CD14-positive monocyte (primary cell): Measurements from ENCODE around the gene MAP6. TPM values are rescaled to one million over a fixed set of nuclear protein-coding genes. Genes with fewer than 3 reads are reported as not detected.
"Not testable (repeated sequence)": the region's sequence is repeated elsewhere in the genome, so short reads cannot be mapped to it uniquely, and the experiment has no call there.

Experiments used
- DNase-seq, 3 donors: peaks; one replicate each; pipeline ENCODE4 v3.0.0-alpha.2; 2011 to 2022
- H2AFZ ChIP-seq: 2 replicates; pipeline ENCODE4 v1.6.0; 2012; ENCODE audit warnings: mild to moderate bottlenecking, low read depth, low read length, inconsistent platforms; ENCODE audit not compliant: insufficient read depth, poor library complexity, severe bottlenecking
- H3K27ac ChIP-seq, 2 donors: 1 replicate in 1 of 2; 2 replicates in 1 of 2; pipeline ENCODE4 v1.5.1; 2012 to 2013; ENCODE audit warnings: low read length in 2 of 2, control low read depth in 1 of 2, inconsistent platforms in 1 of 2, low read depth in 1 of 2, mild to moderate bottlenecking in 1 of 2
- H3K27me3 ChIP-seq, 2 donors: one replicate each; pipeline versions ENCODE4 v1.6.0 to v1.6.1; 2011 to 2013; ENCODE audit warnings: low read length in 2 of 2; ENCODE audit not compliant: control insufficient read depth in 2 of 2, insufficient read depth in 2 of 2
- H3K36me3 ChIP-seq, 2 donors: replicated peaks in 1 of 2; 1 replicate in 1 of 2; 2 replicates in 1 of 2; pipeline versions ENCODE4 v1.5.1 to v1.6.1; 2012 to 2013; ENCODE audit warnings: low read length in 2 of 2, control low read depth in 1 of 2, inconsistent platforms in 1 of 2, mild to moderate bottlenecking in 1 of 2; ENCODE audit not compliant: insufficient read depth in 2 of 2, control insufficient read depth in 1 of 2
- H3K4me1 ChIP-seq, 2 donors: 1 replicate in 1 of 2; 2 replicates in 1 of 2; pipeline versions ENCODE4 v1.5.1 to v1.6.1; 2012 to 2013; ENCODE audit warnings: low read length in 2 of 2, control low read depth in 1 of 2, inconsistent platforms in 1 of 2, mild to moderate bottlenecking in 1 of 2, moderate library complexity in 1 of 2; ENCODE audit not compliant: insufficient read depth in 2 of 2, control insufficient read depth in 1 of 2
- H3K4me2 ChIP-seq: replicated peaks from 2 replicates; pipeline ENCODE3; 2012; ENCODE audit warnings: low read length, moderate library complexity, mild to moderate bottlenecking; ENCODE audit not compliant: poor library complexity, severe bottlenecking; ENCODE audit errors: extremely low read depth
- H3K4me3 ChIP-seq, 3 experiments: fragments of 200-600 bp in 1 of 3; sonication (generic) in 1 of 3; replicated peaks in 1 of 3; 1 replicate in 2 of 3; 2 replicates in 1 of 3; pipeline ENCODE4 v1.5.1; 2011 to 2013; ENCODE audit warnings: low read length in 3 of 3, mild to moderate bottlenecking in 3 of 3, control low read depth in 2 of 3, low read depth in 2 of 3, inconsistent platforms in 1 of 3, moderate library complexity in 1 of 3
- H3K79me2 ChIP-seq: 2 replicates; pipeline ENCODE4 v1.6.0; 2012; ENCODE audit warnings: mild to moderate bottlenecking, control low read depth, inconsistent platforms, low read length, moderate library complexity; ENCODE audit not compliant: insufficient read depth
- H3K9ac ChIP-seq: 2 replicates; pipeline ENCODE4 v1.6.0; 2017; ENCODE audit warnings: low read length, mild to moderate bottlenecking; ENCODE audit not compliant: insufficient read depth, poor library complexity, severe bottlenecking
- H3K9me3 ChIP-seq, 2 donors: replicated peaks in 1 of 2; 1 replicate in 1 of 2; 2 replicates in 1 of 2; pipeline versions ENCODE4 v1.5.1 to v1.6.1; 2012 to 2013; ENCODE audit warnings: low read length in 2 of 2, control low read depth in 1 of 2; ENCODE audit not compliant: control insufficient read depth in 1 of 2, insufficient read depth in 1 of 2
- H4K20me1 ChIP-seq: 2 replicates; pipeline ENCODE4 v1.6.0; 2012; ENCODE audit warnings: mild to moderate bottlenecking, low read length, control low read depth, moderate library complexity; ENCODE audit not compliant: insufficient read depth
- H3K27ac Mint-ChIP-seq, 7 donors: one replicate each; pipeline ENCODE4 v1.8.0; 2020; ENCODE audit warnings: mild to moderate bottlenecking in 7 of 7, mixed read lengths in 7 of 7, moderate library complexity in 6 of 7, inconsistent platforms in 2 of 7
- H3K27me3 Mint-ChIP-seq, 3 donors: one replicate each; pipeline ENCODE4 v1.8.0; 2021 to 2022; ENCODE audit warnings: low read depth in 3 of 3, mild to moderate bottlenecking in 3 of 3, mixed read lengths in 3 of 3, moderate library complexity in 3 of 3, inconsistent platforms in 1 of 3
- H3K36me3 Mint-ChIP-seq, 2 donors: one replicate each; pipeline ENCODE4 v1.8.0; 2020; ENCODE audit warnings: mixed read lengths in 2 of 2, inconsistent platforms in 1 of 2, mild to moderate bottlenecking in 1 of 2
- H3K4me1 Mint-ChIP-seq: one replicate; pipeline ENCODE4 v1.8.0; 2020; ENCODE audit warnings: mild to moderate bottlenecking, mixed read lengths
- H3K4me3 Mint-ChIP-seq, 2 donors: one replicate each; pipeline ENCODE4 v1.8.0; 2020; ENCODE audit warnings: mild to moderate bottlenecking in 2 of 2, mixed read lengths in 2 of 2, moderate library complexity in 1 of 2
- H3K9me3 Mint-ChIP-seq, 7 donors: one replicate each; pipeline ENCODE4 v1.8.0; 2020 to 2022; ENCODE audit warnings: mixed read lengths in 7 of 7, mild to moderate bottlenecking in 6 of 7, moderate library complexity in 6 of 7, inconsistent platforms in 2 of 7
- WGBS: methylation state at CpG from one replicate; pipeline ENCODE4 v1.1.5; 2013; ENCODE audit warnings: missing lambda C conversion rate; ENCODE audit not compliant: insufficient coverage; 5-methylcytosine and 5-hydroxymethylcytosine counted together
- intact Hi-C, 2 donors: fragments of 100-400 bp; cut with micrococcal nuclease; formaldehyde crosslinking; loops; one replicate each; pipeline versions ENCODE4 v1.15.0 to v1.15.1; 2023
- polyA plus RNA-seq, 3 donors: library from polyadenylated mRNA; depleted of rRNA in 1 of 3; unstranded in 2 of 3; stranded (reverse) in 1 of 3; fragments of 300-500 nt in 2 of 3; fragments of >200 nt in 1 of 3; fragmentation: Illumina TruSeq in 2 of 3; gene quantifications; 1 replicate in 2 of 3; 2 replicates in 1 of 3; pipeline ENCODE4 v1.2.3, GENCODE V29; 2012 to 2021
- TF ChIP-seq, protein P1 (sequence below): fragments of 200-600 bp; IDR thresholded peaks from one replicate; pipeline ENCODE4 v1.8.0; 2022; ENCODE audit warnings: antibody characterized with exemption, mild to moderate bottlenecking

MAP6 gene
- polyA plus RNA-seq, 3 donors: not detected

DNA sequence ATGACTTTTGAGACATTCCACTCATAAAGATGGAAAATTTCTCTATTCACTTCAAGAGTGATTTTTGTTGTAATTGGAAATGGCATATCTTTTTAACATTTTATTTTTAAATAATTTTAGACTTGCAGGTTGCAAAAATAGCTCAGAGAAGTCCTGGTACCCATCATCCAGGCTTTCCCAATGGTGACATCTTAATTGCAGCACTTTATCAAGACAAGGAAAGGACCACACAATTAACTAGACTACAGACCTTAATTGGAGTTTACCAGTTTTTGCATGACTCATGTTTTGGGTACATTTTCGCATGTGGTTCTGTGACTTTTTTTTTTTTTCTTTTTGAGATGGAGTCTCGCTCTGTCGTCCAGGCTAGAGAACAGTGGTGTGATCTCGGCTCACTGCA is 23.0 kb upstream of the MAP6 start:
- no peak overlapping the region for H3K4me3 ChIP-seq
- WGBS: no CpG with 5 or more reads among the region's 4 CpGs
- Mint-ChIP-seq H3K27me3 (peaks cover 19 to 47% (median 24%) of the 10 kb centered on the region in 3 donors), H3K27ac (no peak overlapping the region), H3K4me1 (peaks cover 7% of the 10 kb centered on the region), H3K36me3 (no peaks in the 10 kb centered on the region), H3K4me3 (no peak overlapping the region), H3K9me3 (peaks cover 0 to 3% (median 2%) of the 10 kb centered on the region in 7 donors)
- no peak overlapping the region for H3K27ac ChIP-seq
- H4K20me1 ChIP-seq: no peaks in the 10 kb centered on the region
- no peak overlapping the region for H3K4me2 ChIP-seq
- H3K79me2 ChIP-seq: no peaks in the 10 kb centered on the region
- H3K9ac ChIP-seq: no peak overlapping the region
- H2AFZ ChIP-seq: no peak overlapping the region
- DNase-seq: no peak
- TF ChIP-seq, protein P1, sequence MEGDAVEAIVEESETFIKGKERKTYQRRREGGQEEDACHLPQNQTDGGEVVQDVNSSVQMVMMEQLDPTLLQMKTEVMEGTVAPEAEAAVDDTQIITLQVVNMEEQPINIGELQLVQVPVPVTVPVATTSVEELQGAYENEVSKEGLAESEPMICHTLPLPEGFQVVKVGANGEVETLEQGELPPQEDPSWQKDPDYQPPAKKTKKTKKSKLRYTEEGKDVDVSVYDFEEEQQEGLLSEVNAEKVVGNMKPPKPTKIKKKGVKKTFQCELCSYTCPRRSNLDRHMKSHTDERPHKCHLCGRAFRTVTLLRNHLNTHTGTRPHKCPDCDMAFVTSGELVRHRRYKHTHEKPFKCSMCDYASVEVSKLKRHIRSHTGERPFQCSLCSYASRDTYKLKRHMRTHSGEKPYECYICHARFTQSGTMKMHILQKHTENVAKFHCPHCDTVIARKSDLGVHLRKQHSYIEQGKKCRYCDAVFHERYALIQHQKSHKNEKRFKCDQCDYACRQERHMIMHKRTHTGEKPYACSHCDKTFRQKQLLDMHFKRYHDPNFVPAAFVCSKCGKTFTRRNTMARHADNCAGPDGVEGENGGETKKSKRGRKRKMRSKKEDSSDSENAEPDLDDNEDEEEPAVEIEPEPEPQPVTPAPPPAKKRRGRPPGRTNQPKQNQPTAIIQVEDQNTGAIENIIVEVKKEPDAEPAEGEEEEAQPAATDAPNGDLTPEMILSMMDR: no peak
- intact Hi-C loops: no loop called here
- no peaks in the 10 kb centered on the region for H3K9me3 ChIP-seq
- H3K27me3 ChIP-seq: peaks cover 0 to 4% of the 10 kb centered on the region in 2 donors
- no peaks in the 10 kb centered on the region for H3K36me3 ChIP-seq
- peaks cover 5 to 7% of the 10 kb centered on the region in 2 donors for H3K4me1 ChIP-seq

DNA sequence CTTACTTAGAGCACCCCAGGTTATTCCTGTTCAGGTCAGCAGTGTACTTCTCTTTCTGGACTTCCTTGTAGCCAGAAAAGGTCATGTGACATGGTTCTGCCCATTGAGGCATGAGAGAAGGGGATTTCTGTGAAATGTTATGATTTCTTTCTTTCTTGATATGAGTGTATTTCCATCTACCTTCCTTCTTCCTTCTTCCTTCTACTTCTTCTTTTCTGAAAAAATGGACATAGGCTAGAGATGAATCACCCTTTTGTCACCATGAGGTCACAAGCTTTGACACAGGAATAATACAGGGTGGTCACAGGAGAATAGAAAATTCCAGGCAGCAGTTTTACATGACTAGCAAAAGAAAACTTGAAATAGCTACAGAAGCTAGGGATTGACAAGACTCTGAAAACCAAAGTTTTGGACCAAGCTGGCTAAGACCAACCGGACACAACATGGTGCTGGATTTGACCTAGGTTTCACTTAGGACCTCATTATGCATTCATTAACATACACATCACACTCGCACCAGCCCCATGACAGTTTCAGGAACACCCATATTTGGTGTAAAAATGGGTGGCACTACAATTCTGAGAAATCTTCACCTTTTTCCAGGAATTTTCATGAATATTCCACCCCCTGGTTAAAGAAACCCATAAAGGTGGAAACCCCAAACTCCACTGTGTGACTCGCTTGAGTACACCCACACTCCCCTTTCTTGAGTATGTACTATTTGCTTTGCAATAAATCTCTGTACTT is 21.2 kb upstream of the MAP6 start:
- Histone ChIP-seq H3K4me2 (no peak overlapping the region), H4K20me1 (no peaks in the 10 kb centered on the region), H3K9me3 (peaks cover 0 to 5% of the 10 kb centered on the region in 2 donors), H3K79me2 (no peaks in the 10 kb centered on the region), H3K9ac (no peak overlapping the region), H3K27ac (no peak overlapping the region), H3K36me3 (no peaks in the 10 kb centered on the region), H3K4me1 (peaks cover 5 to 7% of the 10 kb centered on the region in 2 donors), H3K4me3 (no peak overlapping the region), H2AFZ (no peak overlapping the region), H3K27me3 (peaks cover 0 to 3% of the 10 kb centered on the region in 2 donors)
- H3K9me3 Mint-ChIP-seq: peaks cover 5 to 16% (median 13%) of the 10 kb centered on the region in 7 donors
- H3K4me3 Mint-ChIP-seq: no peak overlapping the region
- peaks cover 17 to 38% (median 25%) of the 10 kb centered on the region in 3 donors for H3K27me3 Mint-ChIP-seq
- DNase-seq: peak; percentile 67 to 94 (median 68)
- intact Hi-C loops: no loop called here
- TF ChIP-seq, protein P1: no peak
- H3K27ac Mint-ChIP-seq: peak overlapping the region in 5 of 7 donors; percentile 31 to 79 (median 62)
- WGBS: 100% methylated on average over 1 of the region's 3 CpGs
- H3K36me3 Mint-ChIP-seq: peaks cover 0 to 3% of the 10 kb centered on the region in 2 donors
- H3K4me1 Mint-ChIP-seq: peaks cover 7% of the 10 kb centered on the region

DNA sequence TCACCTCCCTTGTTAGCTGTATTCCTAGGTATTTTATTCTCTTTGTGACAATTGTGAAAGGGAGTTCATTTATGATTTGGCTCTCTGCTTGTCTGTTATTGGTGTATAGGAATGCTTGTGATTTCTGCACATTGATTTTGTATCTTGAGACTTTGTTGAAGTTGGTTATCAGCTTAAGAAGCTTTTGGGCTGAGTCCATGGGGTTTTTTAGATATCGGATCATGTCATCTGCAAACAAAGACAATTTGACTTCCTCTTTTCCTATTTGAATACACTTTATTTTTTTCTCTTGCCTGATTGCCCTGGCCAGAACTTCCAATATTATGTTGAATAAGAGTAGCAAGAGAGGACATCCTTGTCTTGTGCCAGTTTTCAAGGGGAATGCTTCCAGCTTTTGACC is 15.0 kb upstream of the MAP6 start:
- H3K79me2 ChIP-seq, H3K4me3 Mint-ChIP-seq, H3K36me3 Mint-ChIP-seq, H3K9me3 ChIP-seq, H3K4me1 ChIP-seq, H3K27ac Mint-ChIP-seq, H3K27ac ChIP-seq, H4K20me1 ChIP-seq, DNase-seq, H3K9ac ChIP-seq, H3K4me3 ChIP-seq, H3K36me3 ChIP-seq, H3K4me1 Mint-ChIP-seq, H2AFZ ChIP-seq, H3K4me2 ChIP-seq: not testable (repeated sequence)
- Mint-ChIP-seq H3K9me3 (peaks cover 11 to 39% (median 16%) of the 10 kb centered on the region in 7 donors), H3K27me3 (peaks cover 16 to 55% (median 29%) of the 10 kb centered on the region in 3 donors)
- H3K27me3 ChIP-seq: peaks cover 7 to 10% of the 10 kb centered on the region in 2 donors
- intact Hi-C loops: loop anchor here in 1 of 2 donors (5.0 kb wide), 1 partner anchor 417 kb away; no protein-coding TSS in a partner anchor
- WGBS: no CpG with 5 or more reads among the region's 1 CpG
